ENCODE measurements around the gene NOS3. TPM values are rescaled to one million over a fixed set of nuclear protein-coding genes. Genes with fewer than 3 reads are reported as not detected.

The NOS3 gene
- total RNA-seq (51.4 and 82.8 TPM in 2 replicates), polyA plus RNA-seq (95.1 and 120 TPM in 2 replicates), polyA minus RNA-seq (55.3 and 69.1 TPM in 2 replicates), Bru-seq, nascent RNA (percentile 55 among the genes with signal in this experiment), BruChase-seq, experiment 1, labeled RNA remaining after a 6-hour chase (percentile 72 among the genes with signal in this experiment), BruChase-seq, experiment 2, labeled RNA remaining after a 2-hour chase (percentile 69 among the genes with signal in this experiment)
- 35.6 and 46.0 TPM in 2 replicates for polyA plus RNA-seq (2011; cell fraction: cytosol; rRNA removed)
- 101 and 123 TPM in 2 replicates for polyA plus RNA-seq (2011; cell fraction: nucleus; rRNA removed)
- polyA plus RNA-seq (2012) = 59.2 and 81.5 TPM in 2 replicates
- polyA minus RNA-seq (2011; cell fraction: cytosol; rRNA and poly(A)+ RNA removed) = not detected
- 40.8 and 66.5 TPM in 2 replicates for polyA minus RNA-seq (2011; cell fraction: nucleus; rRNA and poly(A)+ RNA removed)
- long read RNA-seq, partial matches to known transcripts = 105 of 129 reads
- long read RNA-seq, other reads (novel, unspliced or antisense) = 23 of 129 reads

DNA sequence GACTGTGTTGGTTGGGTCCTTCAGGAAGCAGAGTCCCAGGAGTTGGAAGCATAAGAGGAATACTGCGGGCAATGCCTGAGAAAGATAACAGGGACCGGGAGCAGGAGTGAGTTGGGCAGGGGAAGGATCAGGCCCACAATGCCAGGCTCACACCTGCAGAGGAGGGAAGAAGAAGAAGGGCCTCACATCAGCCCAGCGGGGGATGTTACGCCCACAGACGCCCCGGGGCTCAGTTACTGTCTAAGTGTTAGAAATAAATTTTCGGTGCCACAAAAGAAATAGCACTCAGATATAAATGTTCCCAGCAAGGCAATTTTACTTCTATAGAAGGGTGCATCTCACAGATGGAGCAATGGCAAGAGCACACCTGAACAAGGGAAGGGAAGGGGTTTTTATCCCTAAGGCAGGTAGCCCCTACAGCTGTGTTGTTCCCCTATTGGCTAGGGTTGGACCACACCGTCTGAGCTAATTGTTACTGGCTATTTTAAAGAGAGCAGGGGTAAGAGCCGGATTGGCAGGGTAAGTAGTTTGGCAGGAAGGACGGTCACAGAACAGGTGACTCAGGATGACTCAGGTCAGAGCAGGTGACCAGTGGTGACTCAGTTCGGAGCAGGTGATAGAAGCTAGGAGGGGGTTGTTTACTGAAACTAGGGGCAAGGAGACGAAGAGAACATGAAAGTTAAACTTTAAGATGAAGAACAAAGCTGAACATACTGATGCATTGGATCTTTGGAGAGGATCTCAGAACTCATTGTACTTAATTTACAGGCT, at the start of gene NOS3:
NOS3 (plus strand) TSS at position 602 of the 771 bp plus-strand sequence. CDS start 2,787 bp downstream, outside the sequence.
- ChIA-PET CTCF (interaction anchor here (0.8 to 3.3 kb wide), 3 partner anchors 21 to 28 kb away, joined by 3 to 25 read pairs (median 4); no protein-coding TSS in a partner anchor), POLR2A (no interaction called here)
- Histone ChIP-seq H3K27me3 (ENCODE audit: control insufficient read depth in 2 of 2, insufficient read depth in 2 of 2, low read length in 2 of 2) (no peaks in the 10 kb centered on the region), H2AFZ (ENCODE audit: low read depth, low read length) (no peak within 1 kb of the TSS), H3K9me3 (replicated peaks; ENCODE audit: control insufficient read depth, insufficient read depth, low read length) (peaks cover 2% of the 10 kb centered on the region), H3K4me3 (replicated peaks in 1 of 3; ENCODE audit: insufficient read depth in 1 of 3, low read depth in 1 of 3, low read length in 3 of 3) (no peak within 1 kb of the TSS), H3K79me2 (ENCODE audit: control insufficient read depth, insufficient read depth, low read length) (peaks cover 7% of the 10 kb centered on the region), H3K4me1 (ENCODE audit: control insufficient read depth, extremely low read depth, insufficient read depth, low read length) (peaks cover 38% of the 10 kb centered on the region), H3K4me2 (ENCODE audit: insufficient read depth, low read length) (no peak within 1 kb of the TSS), H4K20me1 (replicated peaks; ENCODE audit: control insufficient read depth, extremely low read depth, insufficient read depth, low read length) (no peaks in the 10 kb centered on the region), H3K36me3 (ENCODE audit: control insufficient read depth in 2 of 2, extremely low read depth in 1 of 2, insufficient read depth in 2 of 2, low read length in 2 of 2) (no peaks in the 10 kb centered on the region), H3K27ac (ENCODE audit: insufficient read depth, low read depth, low read length) (no peak within 1 kb of the TSS), H3K9me1 (replicated peaks; ENCODE audit: control insufficient read depth, extremely low read depth, insufficient read depth, low read length) (no peaks in the 10 kb centered on the region), H3K9ac (replicated peaks; ENCODE audit: extremely low read depth, insufficient read depth, low read length) (no peak within 1 kb of the TSS)
- TF ChIP-seq POLR2A (IDR thresholded peaks at IDR 0.05; ENCODE audit: low read depth, low read length) (no peak), MAX (IDR thresholded peaks at IDR 0.05; ENCODE audit: insufficient read depth, insufficient read length) (no peak), FOS (IDR thresholded peaks at IDR 0.05; ENCODE audit: borderline replicate concordance, insufficient read depth, low read length) (no peak), POLR2AphosphoS5 (IDR thresholded peaks at IDR 0.05; ENCODE audit: insufficient read depth, low read depth, low read length) (no peak), GATA2 (IDR thresholded peaks at IDR 0.05; ENCODE audit: insufficient read depth, insufficient read length, low read depth, low read length) (no peak), JUN (IDR thresholded peaks at IDR 0.05; ENCODE audit: borderline replicate concordance, insufficient read depth, insufficient read length, low read depth) (no peak), CTCF (IDR thresholded peaks at IDR 0.05; ENCODE audit: extremely low read depth in 1 of 2, insufficient read depth in 1 of 2, low read depth in 1 of 2, low read length in 2 of 2) (no peak), EZH2 (IDR thresholded peaks at IDR 0.05; ENCODE audit: borderline replicate concordance, low read depth, low read length, severe bottlenecking) (no peak), MYC (IDR thresholded peaks at IDR 0.05; ENCODE audit: low read depth, low read length) (no peak)
- no TSS peak for BruUV-seq (replicated peaks)
- DNase-seq (ENCODE audit: low read depth, low spot score) (no peak), FAIRE-seq (no peak)
- intact Hi-C loops (cut with micrococcal nuclease) (loop anchor here (5.0 kb wide), 1 partner anchor 623 kb away; the partner anchor contains the start of gene REPIN1), dilution Hi-C loops (cut with MboI; ENCODE audit: extremely low pct_ligation_motif_present, low sequenced_read_pairs) (no loop called here)
